ENCODE data around the gene PANX2.

PANX2 gene

GRCh38 chr22:50185375-50186087, 15.0 kb downstream of the PANX2 start, which contains the start of gene TRABD:
TRABD (plus strand) TSS chr22:50185913; CDS start chr22:50193061, 7,148 bp downstream.
- DNase-seq = peak; percentile 92

GRCh38 chr22:50186181-50186714, 15.7 kb downstream of the PANX2 start:
- no peak for DNase-seq

- DNase-seq = no peak
These were observed 16.4 kb downstream of the PANX2 start for GRCh38 chr22:50186761-50187523.

- no peak for DNase-seq
These were observed 17.8 kb downstream of the PANX2 start for GRCh38 chr22:50188356-50188755.

GRCh38 chr22:50189184-50189848, 18.8 kb downstream of the PANX2 start:
- DNase-seq = no peak

- no peak for DNase-seq
These were observed 19.3 kb downstream of the PANX2 start for GRCh38 chr22:50189849-50190181.

- DNase-seq = peak; percentile 86
These were observed 19.8 kb downstream of the PANX2 start for GRCh38 chr22:50190182-50190940.

- peak; percentile 82 for DNase-seq
These were observed 20.6 kb downstream of the PANX2 start for GRCh38 chr22:50190941-50191741.

GRCh38 chr22:50192436-50193204, 22.1 kb downstream of the PANX2 start:
- DNase-seq = no peak

- DNase-seq = no peak
These were observed 23.1 kb downstream of the PANX2 start for GRCh38 chr22:50193621-50194020.

GRCh38 chr22:50194037-50194805, 23.7 kb downstream of the PANX2 start:
- DNase-seq = no peak

- no peak for DNase-seq
These were observed 25.7 kb downstream of the PANX2 start for GRCh38 chr22:50196256-50196655.

- DNase-seq = no peak
These were observed 26.7 kb downstream of the PANX2 start for GRCh38 chr22:50197000-50197800.

GRCh38 chr22:50197856-50198623, 27.5 kb downstream of the PANX2 start:
- DNase-seq = no peak

- DNase-seq = no peak
These were observed 28.1 kb downstream of the PANX2 start for GRCh38 chr22:50198624-50199017.

GRCh38 chr22:50199251-50199721, 28.8 kb downstream of the PANX2 start:
- DNase-seq = no peak

GRCh38 chr22:50199829-50200460, 29.4 kb downstream of the PANX2 start:
- DNase-seq = peak; percentile 69
